ENCODE results near the gene SLC52A1.

- TF ChIP-seq ZNF788 (CRISPR knock-in tag; IDR thresholded peaks at IDR 0.05; ENCODE audit: borderline replicate concordance) (no peak), ZNF572 (CRISPR knock-in tag; IDR thresholded peaks at IDR 0.05) (no peak), MAX (IDR thresholded peaks at IDR 0.05) (no peak), JDP2 (CRISPR knock-in tag; IDR thresholded peaks at IDR 0.05; ENCODE audit: borderline replicate concordance) (no peak), JUN (CRISPR knock-in tag; IDR thresholded peaks at IDR 0.05) (no peak), POLR2AphosphoS5 (IDR thresholded peaks at IDR 0.05; ENCODE audit: low read depth, low read length) (no peak; the same call in 1 of the 2 replicates)
These were observed 48.8 kb downstream of the SLC52A1 start for GRCh38 chr17:4986403-4986802.

All from HepG2 (cell line).